IMR-90 (cell line): ENCODE data around the gene ATG7.

Source experiments
- BHLHE40 ChIP-seq: fragments of 150-350 bp; IDR thresholded peaks from 2 replicates; pipeline ENCODE4 v1.6.1; 2016; ENCODE audit warnings: mild to moderate bottlenecking, low read depth, low read length
- CEBPB ChIP-seq: IDR thresholded peaks from 2 replicates; pipeline ENCODE4 v1.6.1; 2012; ENCODE audit warnings: low read depth, low read length, improper control_type of control experiment
- CHD1 ChIP-seq: IDR thresholded peaks from 2 replicates; pipeline ENCODE4 v1.6.1; 2012; ENCODE audit warnings: low read depth, low read length, improper control_type of control experiment
- FOS ChIP-seq: fragments of 150-350 bp; IDR thresholded peaks from 2 replicates; pipeline ENCODE4 v1.6.1; 2016; ENCODE audit warnings: low read depth, low read length
- MAZ ChIP-seq: IDR thresholded peaks from 2 replicates; pipeline ENCODE4 v1.6.1; 2012; ENCODE audit warnings: low read depth, mild to moderate bottlenecking, low read length, improper control_type of control experiment, moderate library complexity, borderline replicate concordance
- NFE2L2 ChIP-seq: fragments of 150-350 bp; IDR thresholded peaks from 2 replicates; pipeline ENCODE4 v1.6.1; 2016; ENCODE audit warnings: low read depth, mild to moderate bottlenecking, low read length
- POLR2A ChIP-seq: IDR thresholded peaks from 2 replicates; pipeline ENCODE4 v1.6.1; 2012; ENCODE audit warnings: mild to moderate bottlenecking, low read depth, low read length
- RAD21 ChIP-seq: IDR thresholded peaks from 2 replicates; pipeline ENCODE4 v1.6.1; 2012; ENCODE audit warnings: low read length, improper control_type of control experiment
- RCOR1 ChIP-seq: IDR thresholded peaks from 2 replicates; pipeline ENCODE4 v1.6.1; 2012; ENCODE audit warnings: mild to moderate bottlenecking, low read length, improper control_type of control experiment; ENCODE audit not compliant: insufficient replicate concordance
- RFX5 ChIP-seq: IDR thresholded peaks from 2 replicates; pipeline ENCODE4 v1.8.0; 2012; ENCODE audit warnings: low read depth, mild to moderate bottlenecking, low read length, moderate library complexity
- SMC3 ChIP-seq: fragments of 150-350 bp; IDR thresholded peaks from 2 replicates; pipeline ENCODE4 v1.6.1; 2016; ENCODE audit warnings: low read depth, mild to moderate bottlenecking, antibody characterized with exemption, low read length, moderate library complexity
- TF ChIP-seq, protein P1 (sequence below): conservative IDR thresholded peaks from 2 replicates; pipeline ENCODE4 v1.5.1; 2012; ENCODE audit warnings: mild to moderate bottlenecking, low read depth, low read length, improper control_type of control experiment

DNA sequence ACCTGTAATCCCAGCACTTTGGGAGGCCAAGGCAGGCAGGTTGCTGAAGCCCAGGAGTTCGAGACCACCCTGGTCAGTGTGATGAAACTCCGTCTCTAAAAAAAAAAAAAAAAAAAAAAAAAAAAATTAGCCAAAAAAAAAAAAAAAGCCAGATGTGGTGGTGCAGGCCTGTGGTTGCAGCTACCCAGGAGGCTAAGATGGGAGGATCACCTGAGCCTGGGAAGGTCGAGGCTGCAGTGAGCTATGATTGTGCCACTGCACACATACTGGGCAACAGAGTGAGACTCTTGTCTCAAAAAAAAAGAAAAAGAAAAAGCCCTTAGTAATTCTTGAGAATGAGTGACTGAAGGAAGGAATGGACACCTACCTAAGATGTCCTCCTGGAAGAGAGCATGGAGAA, 266.4 kb downstream of the ATG7 start:
- TF ChIP-seq CHD1, result no peak
- TF ChIP-seq, protein P1, sequence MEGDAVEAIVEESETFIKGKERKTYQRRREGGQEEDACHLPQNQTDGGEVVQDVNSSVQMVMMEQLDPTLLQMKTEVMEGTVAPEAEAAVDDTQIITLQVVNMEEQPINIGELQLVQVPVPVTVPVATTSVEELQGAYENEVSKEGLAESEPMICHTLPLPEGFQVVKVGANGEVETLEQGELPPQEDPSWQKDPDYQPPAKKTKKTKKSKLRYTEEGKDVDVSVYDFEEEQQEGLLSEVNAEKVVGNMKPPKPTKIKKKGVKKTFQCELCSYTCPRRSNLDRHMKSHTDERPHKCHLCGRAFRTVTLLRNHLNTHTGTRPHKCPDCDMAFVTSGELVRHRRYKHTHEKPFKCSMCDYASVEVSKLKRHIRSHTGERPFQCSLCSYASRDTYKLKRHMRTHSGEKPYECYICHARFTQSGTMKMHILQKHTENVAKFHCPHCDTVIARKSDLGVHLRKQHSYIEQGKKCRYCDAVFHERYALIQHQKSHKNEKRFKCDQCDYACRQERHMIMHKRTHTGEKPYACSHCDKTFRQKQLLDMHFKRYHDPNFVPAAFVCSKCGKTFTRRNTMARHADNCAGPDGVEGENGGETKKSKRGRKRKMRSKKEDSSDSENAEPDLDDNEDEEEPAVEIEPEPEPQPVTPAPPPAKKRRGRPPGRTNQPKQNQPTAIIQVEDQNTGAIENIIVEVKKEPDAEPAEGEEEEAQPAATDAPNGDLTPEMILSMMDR, result no peak
- TF ChIP-seq POLR2A, result no peak
- TF ChIP-seq RAD21, result no peak
- TF ChIP-seq RCOR1, result no peak
- no peak for TF ChIP-seq NFE2L2
- no peak for TF ChIP-seq MAZ
- TF ChIP-seq CEBPB, result no peak
- TF ChIP-seq RFX5, result no peak
- TF ChIP-seq SMC3, result no peak
- TF ChIP-seq BHLHE40, result no peak
- no peak for TF ChIP-seq FOS
